LHCN-M2 (cell line): ENCODE measurements around the gene PRUNE2. TPM values are rescaled to one million over a fixed set of nuclear protein-coding genes. Genes with fewer than 3 reads are reported as not detected.

Experiments used
- DNase-seq: peaks from one replicate; pipeline ENCODE4 v3.0.0-alpha.2; 2012; ENCODE audit warnings: low read depth
- total RNA-seq: library from RNA; depleted of rRNA; stranded (reverse); fragments of >200 nt; gene quantifications from 2 replicates; pipeline ENCODE4 v1.2.3, GENCODE V29; 2014

The PRUNE2 gene
- total RNA-seq, 1 experiment from 2014 or later, result 88.1 TPM

GRCh38 chr9:76902395-76902794, 3.5 kb downstream of the PRUNE2 start:
- DNase-seq, result no peak

GRCh38 chr9:76901801-76902200, 4.1 kb downstream of the PRUNE2 start:
- peak; percentile 81 for DNase-seq

- peak; percentile 90 for DNase-seq
These were observed 5.0 kb downstream of the PRUNE2 start for GRCh38 chr9:76900884-76901440.

DNA sequence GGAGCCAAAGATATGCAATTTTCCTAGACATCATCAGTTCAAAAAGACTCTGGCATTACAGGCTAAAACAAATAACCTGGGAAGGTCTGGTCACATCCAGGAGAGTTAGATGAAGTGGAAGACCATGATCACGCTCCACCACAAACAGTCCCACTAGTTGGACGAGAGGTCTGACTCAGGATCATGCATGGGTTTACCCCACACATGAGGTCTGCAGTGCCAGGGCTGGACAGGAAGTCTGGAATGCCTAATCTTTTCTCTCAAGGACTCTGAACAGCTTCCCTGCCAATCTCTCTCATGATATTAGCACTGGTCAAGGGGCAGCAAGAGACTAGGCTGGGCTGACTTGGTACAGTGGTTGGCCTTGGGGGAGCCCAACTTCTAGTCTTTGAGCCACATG, 7.1 kb downstream of the PRUNE2 start:
- DNase-seq, result peak; percentile 70

DNA sequence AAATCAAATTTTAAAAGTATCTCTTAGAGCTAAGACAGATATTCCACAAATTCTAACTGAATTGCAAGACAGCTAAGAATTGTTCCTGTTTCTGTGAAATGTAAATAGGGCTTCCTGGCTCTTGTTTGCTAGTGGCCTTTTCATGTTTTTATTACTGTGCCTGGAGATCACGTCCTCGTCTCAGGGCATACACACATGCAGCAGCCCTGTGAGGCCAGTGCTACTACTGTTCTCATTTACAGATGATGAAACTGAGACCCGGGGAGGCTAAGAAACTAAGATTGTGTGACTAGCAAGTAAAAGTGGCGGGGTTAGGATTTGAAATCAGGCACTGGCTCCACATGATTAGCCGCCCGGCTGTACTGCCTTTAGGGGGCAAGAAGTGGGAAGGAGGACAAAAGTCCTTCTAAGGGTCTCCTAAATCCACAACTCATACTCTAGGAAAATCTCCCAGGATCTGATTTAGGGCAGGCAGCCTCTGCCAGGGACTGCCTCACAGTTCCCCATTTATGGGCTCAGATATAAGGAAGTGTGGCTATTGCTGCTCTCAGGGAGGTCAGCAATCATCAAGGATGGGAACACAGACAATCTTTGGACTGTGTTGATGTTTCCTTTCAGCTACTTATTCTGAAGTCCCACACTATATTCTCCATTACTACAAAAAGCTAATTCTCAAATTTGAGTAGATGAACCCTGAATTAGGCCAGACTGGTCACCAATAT, 7.9 kb downstream of the PRUNE2 start:
- DNase-seq, result no peak

GRCh38 chr9:76896035-76896434, 9.9 kb downstream of the PRUNE2 start:
- no peak for DNase-seq

DNA sequence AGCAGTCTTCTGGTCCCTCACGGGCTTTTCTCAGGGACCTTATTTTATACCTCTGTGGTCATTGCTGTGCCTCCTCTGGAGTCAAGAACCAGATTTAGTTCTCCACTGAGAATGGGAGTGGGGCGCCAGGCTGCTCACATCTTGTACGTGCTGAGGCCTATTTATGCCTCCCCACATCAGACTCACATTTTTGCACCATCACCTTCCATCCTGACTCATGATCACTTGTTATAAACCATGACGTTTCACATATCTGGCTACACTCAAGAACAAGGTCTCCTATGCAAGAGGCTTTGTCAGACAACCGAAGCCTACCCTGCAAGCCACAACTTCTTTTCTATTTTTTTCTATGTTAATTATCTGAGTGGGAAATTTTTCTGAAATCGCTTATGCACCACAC, 10.7 kb downstream of the PRUNE2 start:
- peak; percentile 74 for DNase-seq

- DNase-seq, result no peak
These were observed 11.7 kb downstream of the PRUNE2 start for GRCh38 chr9:76894198-76894597.

GRCh38 chr9:76893395-76893932, 12.4 kb downstream of the PRUNE2 start:
- no peak for DNase-seq

GRCh38 chr9:76891874-76892273, 14.0 kb downstream of the PRUNE2 start:
- DNase-seq, result no peak

DNA sequence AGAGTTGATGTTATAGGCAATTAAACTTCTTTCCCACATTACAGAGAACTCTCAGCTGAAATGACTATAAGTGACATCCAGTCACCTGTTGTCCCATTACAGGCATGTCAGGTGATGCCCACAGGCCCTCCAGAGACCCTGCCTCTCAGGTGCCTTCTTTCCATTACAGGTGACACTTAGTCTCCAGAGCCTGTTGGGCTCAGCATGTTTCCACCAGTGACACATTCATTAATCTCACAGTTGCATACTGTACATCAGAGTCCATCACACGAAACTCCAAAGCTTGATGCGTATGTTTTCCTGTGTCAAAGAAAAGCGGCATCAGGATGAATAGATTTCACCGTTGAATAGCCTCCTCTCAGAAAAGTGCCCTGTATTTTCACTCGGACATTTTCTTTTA, 14.6 kb downstream of the PRUNE2 start:
- DNase-seq, result no peak

- peak; percentile 37 for DNase-seq
These were observed 18.0 kb downstream of the PRUNE2 start for GRCh38 chr9:76887951-76888350.

DNA sequence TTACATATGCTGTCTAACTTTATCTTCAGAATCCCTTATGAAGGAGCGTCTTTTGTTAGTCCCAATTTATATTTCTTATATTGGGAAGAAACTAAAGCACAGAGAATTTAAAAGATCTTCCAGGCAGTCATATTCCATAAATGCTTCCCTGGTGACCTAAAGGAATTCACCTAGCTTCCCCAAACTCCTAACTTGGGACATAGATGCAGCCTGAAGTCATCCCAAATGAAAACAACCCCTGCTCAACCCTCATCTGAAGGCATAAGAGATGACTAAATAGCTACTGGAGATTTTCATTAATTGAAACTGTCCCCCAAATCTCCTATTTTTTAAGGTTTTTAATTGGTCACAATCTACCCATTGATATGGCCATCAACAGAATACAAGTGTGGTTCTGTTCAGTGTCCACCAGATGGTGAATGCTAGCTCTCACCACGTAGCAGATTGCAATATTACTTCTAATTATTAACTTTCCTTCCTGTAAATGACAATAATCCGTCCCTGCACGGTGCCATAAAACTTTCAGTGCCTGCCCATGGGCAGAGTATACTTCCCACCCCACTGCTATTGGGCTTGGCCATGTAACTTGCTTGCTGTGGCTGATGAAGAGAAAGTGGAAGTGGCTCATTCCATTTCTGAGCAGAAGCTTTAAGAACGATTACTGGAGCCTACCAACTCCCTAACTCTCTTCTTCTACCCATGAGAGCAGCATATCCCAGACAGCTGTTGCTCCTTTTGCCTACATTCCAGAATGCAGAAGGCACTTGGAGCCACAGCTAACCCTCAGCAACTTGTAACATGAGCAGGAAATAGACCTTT, 18.7 kb downstream of the PRUNE2 start:
- peak; percentile 90 for DNase-seq

- peak; percentile 32 for DNase-seq
These were observed 19.6 kb downstream of the PRUNE2 start for GRCh38 chr9:76886318-76886717.

DNA sequence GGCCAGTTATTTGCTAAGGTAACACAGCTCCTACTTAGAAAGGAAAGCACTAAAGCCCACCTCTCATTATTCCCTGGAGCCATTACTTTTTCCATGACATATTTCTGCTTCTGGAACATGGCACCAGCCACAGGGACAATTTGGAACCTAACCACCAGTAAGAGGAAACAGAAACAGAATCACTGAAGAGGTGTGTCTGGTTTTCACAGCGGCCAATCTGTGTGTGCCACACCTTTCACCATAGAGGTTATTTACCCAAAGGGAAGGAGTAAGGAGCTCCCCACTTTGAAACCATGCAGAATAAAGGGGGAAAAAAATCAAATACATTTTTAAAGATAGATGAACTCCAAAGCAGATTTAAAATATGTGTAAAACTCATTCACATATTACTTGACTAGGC, 21.1 kb downstream of the PRUNE2 start:
- DNase-seq, result no peak

DNA sequence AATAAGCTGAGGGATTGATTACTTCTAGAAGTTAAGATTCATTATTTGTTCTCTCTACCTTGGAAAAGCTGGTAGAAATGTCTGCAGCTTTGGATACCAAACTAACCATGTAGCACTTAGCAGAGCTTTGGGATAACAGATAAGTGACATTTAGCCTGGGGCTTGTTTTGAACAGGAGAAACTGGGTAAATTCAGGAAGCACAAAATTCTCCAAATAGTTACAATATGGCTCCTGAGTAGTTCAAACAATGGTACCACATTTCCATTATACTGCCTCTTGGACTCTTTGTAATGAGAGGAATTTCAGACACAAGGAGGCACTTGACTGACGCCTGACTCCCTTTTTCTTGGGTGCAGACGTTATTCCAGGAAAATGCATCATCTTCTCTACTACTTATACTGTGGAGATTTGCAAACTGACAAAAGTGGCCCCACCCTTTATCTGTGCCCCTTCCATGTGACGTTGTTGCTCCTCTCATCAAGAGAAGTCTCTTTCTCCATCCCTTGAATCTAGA, 22.5 kb downstream of the PRUNE2 start:
- DNase-seq, result no peak

- DNase-seq, result no peak
These were observed 23.2 kb downstream of the PRUNE2 start for GRCh38 chr9:76882686-76883085.

DNA sequence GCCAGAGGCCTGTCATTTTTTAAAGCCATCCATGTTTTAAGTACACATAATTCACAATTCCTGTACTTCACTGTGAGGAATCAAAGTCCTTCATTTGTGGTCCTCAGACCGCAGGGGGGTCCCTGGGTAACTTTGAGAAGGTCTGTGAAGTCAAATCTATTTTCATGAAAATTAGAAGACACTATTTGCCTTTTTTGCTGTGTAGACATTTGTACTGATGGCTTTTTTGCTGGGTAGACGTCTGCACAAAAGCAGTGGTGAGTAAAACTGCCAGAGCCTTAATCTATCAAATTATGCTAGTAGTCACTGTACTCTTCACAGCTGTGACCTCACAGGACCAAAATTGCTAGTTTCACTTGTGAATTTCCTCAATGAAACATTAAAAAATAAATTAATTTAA, 25.7 kb downstream of the PRUNE2 start:
- no peak for DNase-seq

DNA sequence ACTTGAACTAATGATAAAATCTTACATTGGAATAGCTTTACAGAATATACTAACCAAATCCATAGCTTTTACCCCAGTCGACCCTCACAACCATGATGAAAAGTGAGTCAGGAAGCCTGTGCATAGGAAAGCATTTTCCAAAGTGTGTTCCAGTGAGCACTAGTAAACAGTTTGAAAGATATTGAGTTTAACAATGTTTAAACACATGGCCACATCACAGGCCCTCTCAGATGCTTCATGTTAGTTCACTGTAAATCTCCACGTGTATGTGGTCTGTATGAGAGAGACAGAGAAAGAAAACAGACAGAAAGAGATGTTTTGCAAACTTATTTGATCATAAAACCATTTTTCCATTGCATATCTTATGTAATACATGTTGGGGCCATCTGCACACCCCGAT, 27.0 kb downstream of the PRUNE2 start:
- no peak for DNase-seq

DNA sequence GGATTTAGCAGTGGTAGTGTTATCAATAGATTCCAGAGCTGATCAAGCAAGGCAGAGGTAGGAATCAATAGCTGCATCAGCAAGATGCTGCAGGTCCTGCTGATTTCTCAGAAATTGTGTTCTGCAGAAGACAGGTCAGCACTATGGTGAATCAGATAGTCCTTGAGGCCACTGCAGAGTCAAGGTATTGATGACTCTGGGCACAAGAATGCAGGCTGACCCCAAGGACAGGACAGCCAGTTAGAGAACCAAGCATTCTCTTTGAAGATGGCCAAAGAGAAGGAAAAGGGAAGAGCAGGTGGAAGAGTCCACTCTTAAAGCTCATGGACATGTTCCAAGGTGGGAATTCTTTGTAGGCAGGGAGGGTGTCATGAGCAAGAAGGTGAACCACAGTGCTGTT, 28.0 kb downstream of the PRUNE2 start:
- DNase-seq, result no peak

DNA sequence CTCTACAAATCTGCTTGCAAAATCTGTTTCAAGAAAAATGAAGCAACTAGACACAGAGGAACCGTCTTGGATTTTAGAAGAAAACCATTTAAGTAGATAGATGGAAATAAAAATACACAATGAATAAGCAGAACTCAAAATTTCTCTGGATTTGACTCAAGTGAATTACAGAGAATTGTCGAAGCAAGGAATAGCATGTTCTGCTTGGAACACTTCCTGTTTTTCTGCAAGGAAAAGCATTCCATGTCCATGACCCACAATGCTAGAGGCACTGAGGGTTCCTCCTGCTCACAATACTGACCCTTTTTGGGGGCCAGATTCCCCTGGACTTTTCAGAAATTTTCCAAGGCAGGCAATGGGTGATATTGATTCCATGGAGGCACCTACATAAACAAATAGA, 29.8 kb downstream of the PRUNE2 start:
- DNase-seq, result peak; percentile 43

- DNase-seq, result no peak
These were observed 32.1 kb downstream of the PRUNE2 start for GRCh38 chr9:76873821-76874220.
